Measurements from ENCODE around the gene ILF3.

DNA sequence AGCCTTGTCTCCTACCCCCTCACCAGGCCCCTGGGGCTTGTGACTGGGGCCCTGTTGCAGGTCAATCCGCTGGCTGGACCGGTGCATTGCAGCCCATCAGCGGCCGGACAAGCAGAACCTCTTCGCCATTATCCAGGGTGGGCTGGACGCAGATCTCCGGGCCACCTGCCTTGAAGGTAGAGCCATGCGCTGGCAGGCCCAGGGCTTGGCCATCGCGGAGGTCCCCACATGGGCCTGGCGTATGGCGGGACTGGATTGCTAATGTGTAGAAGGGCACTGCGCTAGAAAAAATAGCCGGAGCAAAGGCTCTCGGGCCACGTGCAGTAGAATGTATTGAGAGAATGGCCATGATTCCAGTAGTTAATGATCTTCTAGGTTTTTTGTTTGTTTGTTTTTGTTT is 53.3 kb downstream of the ILF3 start:
- TF ChIP-seq CTCF (IDR thresholded peaks at IDR 0.05; ENCODE audit: low read depth, low read length, poor library complexity, severe bottlenecking) (no peak), EZH2phosphoT487 (IDR thresholded peaks at IDR 0.05; ENCODE audit: borderline replicate concordance, low read length) (no peak)
